Fibroblast of pulmonary artery (primary cell): Measurements from ENCODE around the gene LY86.
"Not testable (repeated sequence)": the region's sequence is repeated elsewhere in the genome, so short reads cannot be mapped to it uniquely, and the experiment has no call there.

Experiments used
- DNase-seq: peaks from one replicate; pipeline ENCODE4 v3.0.0-alpha.2; 2010; ENCODE audit warnings: low read depth
- H3K4me3 ChIP-seq: replicated peaks from 2 replicates; pipeline ENCODE4 v1.5.1; 2011; ENCODE audit warnings: low read depth, mild to moderate bottlenecking, control low read depth, low read length, moderate library complexity
- TF ChIP-seq, protein P1 (sequence below): IDR thresholded peaks from 2 replicates; pipeline ENCODE4 v1.5.1; 2011; ENCODE audit warnings: mild to moderate bottlenecking, control low read depth, low read length, inconsistent platforms; ENCODE audit errors: missing control alignments

The LY86 gene

DNA sequence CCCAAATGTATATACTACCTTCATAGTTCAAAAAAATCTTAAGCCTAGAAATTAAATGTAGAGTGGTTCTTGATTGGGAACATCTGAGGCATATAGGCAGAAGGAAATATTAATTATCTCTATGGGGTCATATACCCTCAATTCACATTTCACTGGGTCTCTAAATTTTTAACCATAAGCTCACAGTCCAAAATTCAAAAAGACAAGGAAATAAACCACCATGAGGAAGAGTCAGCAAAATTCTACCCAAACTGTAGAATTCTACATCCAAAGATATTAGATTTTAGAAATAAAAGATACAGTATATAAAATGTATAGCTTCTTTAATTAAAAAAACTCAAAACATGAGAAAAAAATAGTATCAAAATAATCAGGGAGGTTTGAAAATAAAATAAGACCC lies 15.5 kb downstream of the LY86 start:
- H3K4me3 ChIP-seq = no peak overlapping the region
- DNase-seq = no peak
- TF ChIP-seq, protein P1, sequence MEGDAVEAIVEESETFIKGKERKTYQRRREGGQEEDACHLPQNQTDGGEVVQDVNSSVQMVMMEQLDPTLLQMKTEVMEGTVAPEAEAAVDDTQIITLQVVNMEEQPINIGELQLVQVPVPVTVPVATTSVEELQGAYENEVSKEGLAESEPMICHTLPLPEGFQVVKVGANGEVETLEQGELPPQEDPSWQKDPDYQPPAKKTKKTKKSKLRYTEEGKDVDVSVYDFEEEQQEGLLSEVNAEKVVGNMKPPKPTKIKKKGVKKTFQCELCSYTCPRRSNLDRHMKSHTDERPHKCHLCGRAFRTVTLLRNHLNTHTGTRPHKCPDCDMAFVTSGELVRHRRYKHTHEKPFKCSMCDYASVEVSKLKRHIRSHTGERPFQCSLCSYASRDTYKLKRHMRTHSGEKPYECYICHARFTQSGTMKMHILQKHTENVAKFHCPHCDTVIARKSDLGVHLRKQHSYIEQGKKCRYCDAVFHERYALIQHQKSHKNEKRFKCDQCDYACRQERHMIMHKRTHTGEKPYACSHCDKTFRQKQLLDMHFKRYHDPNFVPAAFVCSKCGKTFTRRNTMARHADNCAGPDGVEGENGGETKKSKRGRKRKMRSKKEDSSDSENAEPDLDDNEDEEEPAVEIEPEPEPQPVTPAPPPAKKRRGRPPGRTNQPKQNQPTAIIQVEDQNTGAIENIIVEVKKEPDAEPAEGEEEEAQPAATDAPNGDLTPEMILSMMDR = no peak

DNA sequence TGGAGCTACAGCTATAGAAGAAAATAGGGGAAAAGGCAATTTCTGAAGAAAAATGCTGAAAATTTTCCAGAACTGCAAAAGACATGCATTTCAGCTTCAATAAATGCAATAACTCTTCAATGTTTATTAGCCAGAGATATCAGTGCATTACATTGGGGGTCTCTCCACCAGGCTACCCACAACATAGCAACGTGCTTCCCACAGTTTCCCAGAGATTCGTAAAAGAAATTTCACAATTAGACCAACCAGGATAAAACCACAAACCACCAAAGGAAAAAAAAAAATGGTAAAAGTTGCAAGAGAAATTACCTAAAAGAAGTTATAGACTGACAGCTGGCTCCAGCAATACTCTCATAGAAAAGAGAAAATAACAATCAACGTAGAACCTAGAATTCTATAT lies 16.0 kb downstream of the LY86 start:
- DNase-seq = no peak
- TF ChIP-seq, protein P1 = no peak
- no peak overlapping the region for H3K4me3 ChIP-seq

DNA sequence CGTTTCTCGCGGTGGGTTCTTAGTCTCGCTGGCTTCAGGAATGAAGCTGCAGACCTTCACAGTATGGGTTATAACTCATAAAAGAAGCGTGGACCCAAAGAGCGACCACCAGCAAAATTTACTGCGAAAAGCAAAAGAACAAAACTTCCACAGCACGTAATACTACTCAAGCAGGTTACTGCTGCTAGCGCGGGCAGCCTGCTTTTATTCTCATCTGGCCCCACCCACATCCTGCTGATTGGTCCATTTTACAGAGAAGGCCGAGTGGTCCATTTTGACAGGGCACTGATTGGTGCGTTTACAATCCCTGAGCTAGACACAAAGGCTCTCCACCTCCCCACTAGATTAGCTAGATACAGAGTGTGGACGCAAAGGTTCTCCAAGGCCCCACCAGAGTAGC lies 17.4 kb downstream of the LY86 start:
- TF ChIP-seq, protein P1 = no peak
- no peak for DNase-seq
- no peak overlapping the region for H3K4me3 ChIP-seq

DNA sequence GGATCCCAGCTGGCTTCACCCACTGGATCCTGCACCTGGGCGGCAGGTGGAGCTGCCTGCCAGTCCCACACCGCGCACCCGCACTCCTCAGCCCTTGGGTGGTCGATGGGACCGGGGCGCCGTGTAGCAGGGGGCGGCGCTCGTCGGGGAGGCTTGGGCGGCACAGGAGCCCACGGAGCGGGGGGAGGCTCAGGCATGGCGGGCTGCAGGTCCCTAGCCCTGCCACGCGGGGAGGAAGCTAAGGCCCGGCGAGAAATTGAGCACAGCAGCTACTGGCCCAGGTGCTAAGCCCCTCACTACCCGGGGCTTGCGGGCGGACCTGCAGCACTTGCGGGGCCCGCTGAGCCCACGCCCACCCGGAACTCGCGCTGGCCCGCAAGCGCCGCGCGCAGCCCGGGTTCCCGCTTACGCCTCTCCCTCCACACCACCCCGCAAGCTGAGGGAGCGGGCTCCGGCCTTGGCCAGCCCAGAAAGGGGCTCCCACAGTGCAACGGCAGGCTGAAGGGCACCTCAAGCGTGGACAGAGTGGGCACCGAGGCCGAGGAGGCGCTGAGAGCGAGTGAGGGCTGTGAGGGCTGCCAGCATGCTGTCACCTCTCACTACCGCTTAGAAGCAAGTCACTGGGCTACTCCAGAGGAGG lies 18.0 kb downstream of the LY86 start:
- not testable (repeated sequence) for H3K4me3 ChIP-seq, DNase-seq

DNA sequence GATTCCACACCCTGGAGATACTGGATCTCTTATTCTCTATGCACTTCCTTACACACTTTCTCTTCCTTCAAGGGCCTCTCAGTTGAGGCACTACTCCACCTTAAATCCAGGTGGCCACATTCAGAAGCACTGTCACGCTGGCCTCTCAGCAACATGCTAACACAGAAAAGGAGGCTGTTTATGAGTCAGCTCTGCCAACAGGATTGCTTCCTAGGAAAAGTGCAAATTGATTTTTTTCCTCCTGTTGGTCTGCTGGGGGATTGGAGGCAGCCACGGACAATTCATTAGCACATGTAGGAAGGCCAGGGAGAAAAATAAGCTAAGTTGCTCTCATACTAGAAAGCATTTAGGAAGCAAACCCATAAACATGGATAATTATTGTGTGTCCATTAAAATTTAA lies 20.9 kb downstream of the LY86 start:
- TF ChIP-seq, protein P1 = no peak
- DNase-seq = no peak
- no peak overlapping the region for H3K4me3 ChIP-seq

DNA sequence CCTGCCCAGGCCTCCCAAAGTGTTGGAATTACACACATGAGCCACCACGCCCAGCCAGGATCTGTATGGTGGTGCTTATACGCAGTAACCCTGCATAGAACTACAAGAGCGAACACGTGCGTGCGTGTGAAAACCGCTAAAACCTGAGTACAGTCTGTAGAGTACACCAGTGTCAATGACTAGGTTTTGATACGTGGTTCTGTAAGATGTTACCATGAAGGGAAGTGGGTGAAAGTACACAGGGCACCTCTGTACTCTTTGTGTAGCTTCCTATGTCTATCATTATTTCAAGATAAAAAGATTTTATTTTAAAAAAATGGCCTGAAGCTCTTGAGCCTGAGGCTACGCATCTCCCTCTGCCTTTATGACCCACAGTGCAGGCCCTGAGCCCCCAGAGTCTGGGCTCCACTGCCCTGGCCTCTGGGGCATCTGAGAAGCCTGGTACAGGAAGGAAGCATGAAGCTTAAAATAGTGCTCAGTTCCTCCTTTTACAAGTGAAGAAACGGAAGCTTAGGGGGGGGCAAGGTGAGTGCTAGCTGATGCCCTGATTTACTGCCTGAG lies 21.6 kb downstream of the LY86 start:
- TF ChIP-seq, protein P1 = no peak
- DNase-seq = no peak
- no peak overlapping the region for H3K4me3 ChIP-seq

DNA sequence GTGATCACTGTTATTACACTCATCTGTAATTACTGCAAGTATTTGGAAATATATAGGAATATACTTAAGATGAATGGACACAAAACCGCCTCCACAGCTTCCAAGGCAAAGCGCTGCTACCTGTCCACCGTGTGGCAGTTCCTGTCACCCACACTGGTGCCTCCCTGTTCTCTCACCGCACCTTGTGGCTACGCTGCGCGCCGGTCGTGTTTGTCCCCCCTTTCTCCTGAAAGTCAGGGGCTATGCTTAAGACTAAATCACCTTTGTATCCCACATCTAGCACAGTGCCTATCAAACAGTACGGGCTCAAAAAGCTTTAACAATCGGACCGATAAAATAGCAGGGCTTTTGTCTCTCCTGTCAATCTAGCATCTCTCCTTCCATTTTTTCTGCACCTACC lies 23.0 kb downstream of the LY86 start:
- no peak for DNase-seq
- H3K4me3 ChIP-seq = no peak overlapping the region
- TF ChIP-seq, protein P1 = no peak
